GM12875 (cell line): ENCODE data around the gene GRIN3A.

ENCODE experiments used
- H3K4me3 ChIP-seq: one replicate; pipeline ENCODE4 v1.5.1; 2011; ENCODE audit warnings: low read depth, low read length, control low read depth
- CTCF ChIP-seq: IDR thresholded peaks from 2 replicates; pipeline ENCODE4 v1.5.1; 2011; ENCODE audit warnings: low read depth, mild to moderate bottlenecking, control low read depth, inconsistent platforms, low read length, moderate library complexity, borderline replicate concordance; ENCODE audit not compliant: insufficient read depth

Gene GRIN3A

GRCh38 chr9:101718192-101718591, 20.3 kb downstream of the GRIN3A start:
- no peak for TF ChIP-seq CTCF
- no peak overlapping the region for H3K4me3 ChIP-seq

- no peak for TF ChIP-seq CTCF
- no peak overlapping the region for H3K4me3 ChIP-seq
Measured at GRCh38 chr9:101716629-101717028, 21.8 kb downstream of the GRIN3A start.

GRCh38 chr9:101711330-101711941, 27.0 kb downstream of the GRIN3A start:
- TF ChIP-seq CTCF, result peak; percentile 90
- no peak overlapping the region for H3K4me3 ChIP-seq

- H3K4me3 ChIP-seq, result no peak overlapping the region
- TF ChIP-seq CTCF, result no peak
Measured at GRCh38 chr9:101708855-101709254, 29.6 kb downstream of the GRIN3A start.

- H3K4me3 ChIP-seq, result no peak overlapping the region
- no peak for TF ChIP-seq CTCF
Measured at GRCh38 chr9:101707721-101708120, 30.7 kb downstream of the GRIN3A start.

- no peak overlapping the region for H3K4me3 ChIP-seq
- no peak for TF ChIP-seq CTCF
Measured at GRCh38 chr9:101706997-101707396, 31.4 kb downstream of the GRIN3A start.

- no peak overlapping the region for H3K4me3 ChIP-seq
- no peak for TF ChIP-seq CTCF
Measured at GRCh38 chr9:101706261-101706798, 32.1 kb downstream of the GRIN3A start.
